IPS-NIHi11 (cell line): ENCODE data around the gene SKIC2.
"Not testable (repeated sequence)": the region's sequence is repeated elsewhere in the genome, so short reads cannot be mapped to it uniquely, and the experiment has no call there.

Source experiments
- DNase-seq: peaks from one replicate; pipeline ENCODE4 v3.0.0; 2012; ENCODE audit warnings: mixed read lengths, low spot score

Gene SKIC2

GRCh38 chr6:31969712-31970603 lies 11.0 kb downstream of the SKIC2 start:
- no peak for DNase-seq

GRCh38 chr6:31970604-31971271 lies 11.8 kb downstream of the SKIC2 start:
- no peak for DNase-seq

GRCh38 chr6:31971279-31971992 lies 12.5 kb downstream of the SKIC2 start:
- DNase-seq = peak; percentile 25

DNA sequence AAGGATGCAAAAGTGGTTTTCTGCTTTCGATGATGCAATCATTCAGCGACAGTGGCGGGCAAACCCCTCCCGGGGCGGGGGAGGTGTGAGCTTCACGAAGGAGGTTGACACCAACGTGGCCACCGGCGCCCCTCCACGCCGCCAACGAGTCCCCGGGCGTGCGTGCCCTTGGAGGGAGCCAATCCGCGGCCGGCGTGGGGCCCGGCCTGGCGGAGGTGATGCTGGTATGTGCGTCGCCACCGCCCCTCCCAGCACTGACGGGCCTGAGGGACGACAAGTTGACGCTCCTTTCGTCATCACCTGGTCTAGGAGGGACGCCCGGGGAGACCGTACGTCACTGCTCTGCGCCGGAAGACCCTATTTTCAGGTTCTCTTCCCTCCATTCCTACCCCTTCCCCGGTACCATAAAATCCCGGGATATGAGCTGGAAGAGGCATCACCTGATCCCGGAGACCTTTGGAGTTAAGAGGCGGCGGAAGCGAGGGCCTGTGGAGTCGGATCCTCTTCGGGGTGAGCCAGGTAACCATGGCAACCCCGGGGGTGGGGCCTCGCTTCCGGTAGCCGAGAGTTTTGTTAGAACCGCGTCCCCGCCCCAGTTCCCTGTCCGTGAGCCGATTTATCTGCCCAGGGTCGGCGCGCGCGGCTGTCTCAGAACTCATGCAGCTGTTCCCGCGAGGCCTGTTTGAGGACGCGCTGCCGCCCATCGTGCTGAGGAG lies 13.2 kb downstream of the SKIC2 start, which contains the start of gene DXO:
Gene DXO (minus strand): TSS at position 146 of the 716 bp plus-strand sequence. CDS start 463 bp downstream, outside the sequence.
- DNase-seq = peak; percentile 99

- no peak for DNase-seq
These were observed 13.9 kb downstream of the SKIC2 start for GRCh38 chr6:31972709-31973350.

DNA sequence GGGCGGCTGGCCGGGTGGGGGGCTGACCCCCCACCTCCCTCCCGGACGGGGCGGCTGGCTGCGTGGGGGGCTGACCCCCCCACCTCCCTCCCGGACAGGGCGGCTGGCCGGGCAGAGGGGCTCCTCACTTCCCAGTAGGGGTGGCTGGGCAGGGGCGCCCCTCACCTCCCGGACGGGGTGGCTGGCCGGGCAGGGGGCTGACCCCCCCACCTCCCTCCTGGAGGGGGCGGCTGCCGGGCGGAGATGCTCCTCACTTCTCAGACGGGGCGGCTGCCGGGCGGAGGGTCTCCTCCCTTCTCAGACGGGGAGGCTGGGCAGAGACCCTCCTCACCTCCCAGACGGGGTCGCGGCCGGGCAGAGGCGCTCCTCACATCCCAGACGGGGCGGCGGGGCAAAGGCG lies 17.1 kb downstream of the SKIC2 start:
- DNase-seq = not testable (repeated sequence)

- DNase-seq = no peak
These were observed 18.9 kb downstream of the SKIC2 start for GRCh38 chr6:31977816-31978431.

- DNase-seq = no peak
These were observed 19.9 kb downstream of the SKIC2 start for GRCh38 chr6:31978831-31979230.

DNA sequence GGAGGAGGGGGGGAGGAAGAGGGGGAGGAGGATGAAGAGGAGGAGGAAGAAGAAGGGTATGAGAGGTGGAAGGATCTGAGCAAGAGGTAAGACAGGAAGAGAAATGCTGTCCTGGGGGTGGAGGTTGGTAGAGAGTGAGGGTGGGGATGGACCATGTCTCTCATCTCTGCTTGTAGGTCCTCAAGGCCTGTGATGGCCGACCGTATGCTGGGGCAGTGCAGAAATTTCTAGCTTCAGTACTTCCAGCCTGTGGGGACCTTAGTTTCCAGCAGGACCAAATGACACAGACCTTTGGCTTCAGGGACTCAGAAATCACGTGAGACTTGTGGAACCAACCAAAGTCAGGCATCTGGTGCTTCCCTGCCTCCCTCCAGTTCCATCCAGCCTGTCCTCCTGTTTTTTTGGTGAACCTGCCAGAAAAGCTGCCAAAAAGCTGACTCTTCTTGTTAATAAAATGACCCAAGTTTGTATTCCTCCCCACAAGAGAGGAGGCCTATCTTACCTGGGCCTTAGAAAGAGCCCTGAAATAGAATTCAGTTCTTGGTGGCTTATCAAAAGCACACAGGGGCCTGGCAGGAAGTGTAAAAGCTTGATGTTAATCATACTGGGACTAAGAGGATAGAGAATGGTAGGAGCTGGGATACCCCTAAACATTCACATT lies 20.4 kb downstream of the SKIC2 start:
- no peak for DNase-seq

DNA sequence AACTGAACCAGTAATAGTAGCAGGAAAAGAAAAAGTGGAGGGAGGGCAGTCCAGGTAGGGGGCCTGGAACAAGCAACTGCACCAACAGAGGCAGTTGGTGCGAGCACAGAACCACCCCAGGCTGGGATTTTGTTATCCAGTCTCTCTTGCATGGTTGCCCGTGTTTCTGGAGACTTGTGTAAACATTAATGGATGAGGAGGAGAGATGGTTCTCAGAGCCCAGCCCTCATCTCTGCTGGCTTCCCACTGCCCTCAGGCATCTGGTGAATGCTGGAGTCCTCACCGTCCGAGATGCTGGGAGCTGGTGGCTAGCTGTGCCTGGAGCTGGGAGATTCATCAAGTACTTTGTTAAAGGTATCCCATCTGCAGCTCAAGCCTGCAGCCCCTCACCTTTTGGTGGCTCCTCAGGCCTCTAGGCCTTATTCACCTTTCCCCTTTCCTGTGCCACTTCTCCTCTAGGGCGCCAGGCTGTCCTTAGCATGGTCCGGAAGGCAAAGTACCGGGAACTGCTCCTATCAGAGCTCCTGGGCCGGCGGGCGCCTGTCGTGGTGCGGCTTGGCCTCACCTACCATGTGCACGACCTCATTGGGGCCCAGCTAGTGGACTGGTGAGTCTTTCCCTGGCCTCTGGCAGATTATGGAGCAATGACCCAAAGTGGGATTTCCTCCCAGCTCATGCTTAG lies 21.4 kb downstream of the SKIC2 start:
- DNase-seq = not testable (repeated sequence)

DNA sequence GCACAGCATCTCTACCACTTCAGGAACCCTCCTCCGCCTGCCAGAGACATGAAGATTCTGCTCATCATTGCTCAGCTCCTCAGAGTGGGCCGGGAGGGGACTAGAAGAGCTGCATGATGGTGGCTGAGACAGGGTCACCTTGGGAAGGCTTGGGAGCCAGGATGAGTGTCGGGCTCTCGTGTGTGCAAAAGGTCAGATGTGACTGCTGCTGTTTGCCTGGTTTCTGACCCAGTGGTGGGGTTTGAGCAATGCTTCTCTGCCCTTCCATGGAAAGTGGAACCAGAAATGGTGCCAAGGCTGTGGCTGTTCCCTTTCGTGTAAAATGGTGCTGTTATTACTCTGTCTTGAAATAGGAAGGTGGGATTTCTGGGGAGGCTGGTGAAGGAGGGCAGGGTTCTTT lies 22.0 kb downstream of the SKIC2 start:
- DNase-seq = not testable (repeated sequence)

DNA sequence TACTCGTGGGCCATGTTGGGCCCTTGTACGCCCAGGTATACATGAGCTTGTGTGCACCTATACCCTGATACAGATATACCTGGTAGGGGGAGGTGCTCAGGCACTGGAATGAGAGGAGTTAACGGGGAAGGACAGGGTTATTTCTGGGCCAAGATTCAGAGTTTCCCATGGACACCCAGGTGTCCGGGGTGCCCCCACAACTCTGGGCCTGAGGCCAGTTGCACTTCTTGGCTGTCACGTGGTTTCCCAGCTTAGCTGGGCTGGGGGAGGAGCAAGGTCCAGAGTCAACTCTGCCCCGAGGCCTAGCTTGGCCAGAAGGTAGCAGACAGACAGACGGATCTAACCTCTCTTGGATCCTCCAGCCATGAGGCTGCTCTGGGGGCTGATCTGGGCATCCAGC lies 22.8 kb downstream of the SKIC2 start, which contains the start of gene C4A:
Gene C4A (plus strand): TSS at position 314 of the 400 bp plus-strand sequence. CDS start 51 bp downstream, at position 365.
- DNase-seq = not testable (repeated sequence)

- DNase-seq = not testable (repeated sequence)
These were observed 30.4 kb downstream of the SKIC2 start for GRCh38 chr6:31989363-31989762.

- DNase-seq = not testable (repeated sequence)
These were observed 35.4 kb downstream of the SKIC2 start for GRCh38 chr6:31994421-31994820.

GRCh38 chr6:31996385-31996784 lies 37.4 kb downstream of the SKIC2 start:
- DNase-seq = not testable (repeated sequence)

DNA sequence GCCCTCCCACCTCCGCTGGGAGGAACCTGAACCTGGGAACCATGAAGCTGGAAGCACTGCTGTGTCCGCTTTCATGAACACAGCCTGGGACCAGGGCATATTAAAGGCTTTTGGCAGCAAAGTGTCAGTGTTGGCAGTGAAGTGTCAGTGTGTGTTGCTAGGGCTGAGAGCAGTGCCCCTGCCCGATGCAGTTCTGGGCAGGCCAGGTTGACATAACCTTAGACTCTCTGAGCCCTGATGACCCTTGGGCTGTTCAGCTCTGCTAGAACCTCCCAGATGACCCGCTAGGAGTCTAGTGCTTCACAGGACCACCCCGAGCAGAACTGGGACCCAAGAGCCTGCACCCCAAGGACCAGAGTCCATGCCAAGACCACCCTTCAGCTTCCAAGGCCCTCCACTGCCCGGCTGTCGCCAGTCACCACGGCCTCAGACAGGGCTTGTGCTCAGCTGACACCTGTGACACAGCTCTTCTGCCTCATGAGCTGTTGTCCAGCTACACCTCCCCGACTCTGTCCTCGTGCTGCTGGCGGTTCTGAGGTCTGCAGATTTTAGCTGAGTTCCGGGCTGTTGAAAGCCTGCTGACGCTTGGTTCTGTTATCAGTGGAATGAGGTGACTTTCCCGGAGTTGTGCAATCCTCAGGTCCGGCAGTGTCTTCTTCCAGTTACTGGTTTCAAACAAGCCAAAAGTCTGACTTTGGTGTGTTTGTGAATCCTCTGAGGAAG lies 43.7 kb downstream of the SKIC2 start:
- not testable (repeated sequence) for DNase-seq

DNA sequence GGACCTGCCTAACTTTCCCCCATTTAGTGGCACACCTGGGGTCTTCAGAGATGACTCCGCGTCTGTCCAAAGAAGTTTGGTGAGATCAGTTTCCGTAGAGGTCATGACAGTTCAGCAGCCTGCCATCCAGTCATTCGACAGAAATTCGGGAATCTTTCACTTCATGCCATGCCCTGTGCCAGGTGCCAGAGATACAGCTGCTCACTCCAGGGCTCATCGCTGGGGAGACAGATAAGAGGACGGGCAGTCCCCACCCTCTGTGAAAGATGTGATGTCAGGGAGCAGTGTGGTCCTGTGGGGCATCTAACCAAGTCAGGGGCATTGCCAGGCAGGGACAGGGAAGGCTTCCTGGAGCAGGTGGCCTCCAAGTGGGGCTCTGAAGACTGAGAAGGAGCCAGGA lies 44.3 kb downstream of the SKIC2 start:
- DNase-seq = not testable (repeated sequence)

DNA sequence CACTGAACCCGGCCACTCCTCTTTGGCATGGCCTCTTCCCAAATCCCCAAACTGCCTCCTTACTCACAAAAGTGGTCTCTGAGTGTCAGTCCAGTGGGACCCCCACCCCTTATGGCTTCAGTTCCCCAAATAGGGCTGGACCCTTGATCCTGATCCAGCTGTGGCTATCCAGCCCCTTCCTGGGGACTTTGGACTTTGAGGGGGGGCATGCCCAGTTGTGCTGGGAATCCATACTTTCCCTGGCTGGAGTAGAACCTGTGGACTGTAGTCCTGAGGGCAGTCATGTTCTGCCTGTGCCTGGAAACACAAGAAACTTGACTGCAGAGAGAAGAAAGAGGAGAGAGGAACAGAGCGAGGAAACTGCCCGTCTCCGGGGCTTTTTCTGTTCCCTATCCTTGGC lies 45.4 kb downstream of the SKIC2 start:
- DNase-seq = not testable (repeated sequence)
